ENCODE data around the gene GKN1.

The GKN1 gene

DNA sequence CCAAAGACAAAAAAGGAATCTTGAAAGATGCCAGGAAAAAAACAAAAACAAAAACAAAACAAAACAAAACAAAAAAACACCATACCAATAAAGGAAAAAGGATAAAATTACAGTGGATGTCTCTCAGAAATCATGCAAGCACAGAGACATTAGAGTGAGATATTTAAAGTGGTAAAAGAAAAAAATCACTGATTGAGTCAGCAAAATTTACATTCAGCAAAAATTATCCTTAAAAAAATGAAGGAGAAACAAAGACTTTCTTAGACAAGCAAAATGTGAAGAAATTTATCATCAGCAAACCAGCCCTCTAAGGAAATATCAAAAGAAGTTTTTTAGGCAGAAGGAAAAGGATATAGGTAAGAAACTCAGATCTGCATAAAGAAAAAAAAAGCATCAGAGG is 10.2 kb upstream of the GKN1 start:
- no peak for DNase-seq

DNA sequence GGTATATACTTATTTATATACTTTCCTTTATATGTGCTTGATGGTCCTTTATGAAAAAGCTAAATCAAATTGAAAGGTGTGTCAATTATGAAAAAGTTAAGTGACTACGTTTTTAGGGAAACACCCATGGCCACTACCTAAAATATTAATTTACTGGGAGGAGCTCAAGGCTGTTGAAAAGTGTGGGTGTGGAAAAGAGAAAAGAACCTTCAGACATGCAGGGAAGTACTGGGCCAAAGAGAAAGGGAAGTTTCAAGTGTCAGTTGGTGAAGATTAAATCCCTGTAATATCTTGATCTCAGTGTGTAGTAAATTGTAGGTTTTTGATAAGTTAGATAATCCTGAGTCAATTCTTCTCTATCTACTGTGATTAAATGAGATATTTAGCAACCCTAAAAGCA is 6.2 kb upstream of the GKN1 start:
- DNase-seq, result no peak

DNA sequence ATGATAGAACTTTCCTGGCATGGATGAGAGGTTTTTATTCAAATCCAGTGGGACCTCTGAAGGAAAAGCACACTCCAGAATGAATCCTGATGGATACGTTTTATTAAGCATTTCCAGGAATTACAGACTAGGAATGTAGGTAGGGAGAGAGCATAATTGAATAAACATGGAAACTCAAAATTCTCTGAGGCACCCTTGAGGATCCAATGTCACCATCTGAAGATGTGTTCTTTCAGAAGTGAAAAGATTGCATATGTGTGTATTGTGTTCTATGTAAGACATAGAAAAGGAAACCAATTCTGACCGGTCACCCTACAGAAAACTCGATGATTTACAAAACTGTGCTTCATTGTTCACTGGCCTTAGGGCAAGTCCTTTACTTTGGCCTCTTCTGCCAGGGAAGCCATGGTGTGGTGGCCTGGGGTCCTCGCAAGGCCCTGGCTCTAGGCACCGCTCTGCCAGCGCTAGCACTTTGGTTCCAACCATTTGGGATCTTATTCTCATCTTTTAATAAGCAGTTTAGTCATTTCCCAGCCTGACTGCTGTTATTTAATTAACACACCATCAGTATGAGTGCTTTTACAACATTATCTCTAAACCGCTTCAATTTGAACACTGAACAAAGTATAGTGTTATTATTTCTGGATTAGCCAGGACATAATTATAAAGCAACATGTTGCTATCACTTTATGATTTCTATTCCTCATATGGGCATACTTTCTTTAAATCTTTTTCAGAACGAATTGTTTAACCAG is 4.5 kb upstream of the GKN1 start:
- DNase-seq, result no peak

DNA sequence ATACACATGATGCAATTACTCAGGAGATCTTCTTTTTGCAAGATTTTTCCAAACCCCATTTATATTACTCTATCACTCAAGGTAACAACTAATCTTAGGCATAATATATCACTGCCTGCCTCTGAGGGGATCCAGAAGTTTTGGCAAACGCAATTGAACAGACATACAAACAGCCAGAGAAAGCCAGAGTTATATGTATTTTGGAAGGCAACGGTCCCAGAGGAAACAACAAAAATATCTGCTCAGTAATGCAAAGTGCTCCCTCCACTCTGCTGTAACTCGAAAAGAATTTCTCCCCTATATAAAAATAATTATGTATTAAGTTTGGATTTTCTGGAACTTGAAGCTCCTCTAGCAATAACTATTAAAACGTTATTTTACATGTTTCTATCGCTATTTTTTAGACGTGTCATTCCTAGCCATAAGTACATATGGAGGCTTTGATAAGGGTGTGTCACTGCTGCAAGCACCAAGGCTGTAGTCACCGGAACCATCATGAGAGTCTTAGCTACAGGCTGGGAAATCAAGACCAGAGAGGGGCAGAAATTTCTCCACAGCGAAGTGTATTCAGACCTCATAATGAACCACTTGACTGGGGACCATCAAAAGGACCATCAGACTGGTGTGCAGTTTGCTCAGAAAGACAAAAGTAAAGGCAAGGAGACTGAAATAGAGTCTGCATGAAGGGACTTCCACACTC is 3.7 kb upstream of the GKN1 start:
- no peak for DNase-seq

DNA sequence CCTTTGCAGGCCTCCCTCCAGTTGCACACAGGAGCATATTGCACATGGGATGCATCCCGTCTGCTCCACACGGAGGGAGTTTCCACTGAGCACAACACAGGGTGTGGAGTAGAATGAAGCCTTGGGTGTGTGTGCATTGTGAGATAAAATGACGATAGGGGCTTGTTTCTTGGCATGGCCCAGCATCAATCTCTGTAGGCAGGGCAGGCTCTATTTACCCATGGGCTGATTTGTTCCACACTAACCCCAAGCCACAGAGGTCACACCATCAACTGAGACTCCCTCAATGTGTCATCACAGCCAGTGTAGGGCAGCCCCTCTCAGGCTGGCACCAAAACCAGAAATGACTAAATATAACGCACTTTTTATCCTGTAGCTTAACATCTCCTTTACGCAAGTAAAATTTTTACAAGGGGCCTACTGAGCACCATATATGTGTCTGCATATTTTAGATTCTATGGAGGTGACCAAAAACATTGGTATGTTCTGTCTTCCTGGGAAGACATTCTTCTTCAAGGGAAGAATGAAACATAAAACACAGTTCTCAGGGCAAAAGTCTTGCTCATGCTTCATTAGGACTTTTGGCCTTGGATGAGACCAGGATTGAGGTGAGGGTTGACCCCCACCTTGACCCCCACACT is 2.7 kb upstream of the GKN1 start:
- DNase-seq, result no peak

- DNase-seq, result no peak
Measured at GRCh38 chr2:68974946-68975665, 670 bp downstream of the GKN1 start.

DNA sequence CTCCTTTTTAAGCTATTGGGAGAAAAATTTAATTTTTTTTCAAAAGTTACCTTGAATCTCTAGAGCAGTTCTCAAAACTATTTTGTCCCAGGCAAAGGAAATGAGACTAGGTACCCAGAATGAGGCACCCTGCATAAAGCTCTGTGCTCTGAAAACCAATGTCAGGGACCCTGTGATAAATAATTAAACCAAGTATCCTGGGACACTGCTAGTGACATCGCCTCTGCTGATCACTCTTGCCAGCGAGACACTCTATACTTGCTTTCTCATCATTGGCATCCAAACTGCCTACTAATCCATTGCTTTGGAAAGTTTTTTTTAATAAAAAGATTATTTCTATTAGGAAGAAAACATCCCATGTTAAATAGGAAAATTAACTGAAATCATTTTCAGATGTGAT is 1.4 kb downstream of the GKN1 start:
- no peak for DNase-seq

- DNase-seq, result no peak
Measured at GRCh38 chr2:68977453-68977852, 3.0 kb downstream of the GKN1 start.

DNA sequence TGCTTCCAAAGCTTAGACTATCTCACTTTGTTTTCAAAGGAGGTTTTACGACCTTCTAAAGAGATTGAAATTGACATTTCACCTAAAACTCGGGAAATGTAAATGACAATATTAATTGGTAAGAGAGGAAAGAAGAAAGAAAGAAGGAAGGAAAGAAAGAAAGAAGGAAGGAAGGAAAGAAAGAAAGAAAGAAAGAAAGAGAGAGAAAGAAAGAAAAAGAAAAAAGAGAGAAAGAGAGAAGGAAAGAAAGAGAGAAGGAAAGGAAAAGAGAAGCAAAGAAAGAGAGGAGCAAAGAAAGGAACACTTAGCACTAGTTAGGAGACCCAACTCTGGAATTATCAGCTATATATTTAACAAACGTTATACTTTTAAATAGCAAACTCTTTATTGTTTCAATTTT is 3.7 kb downstream of the GKN1 start:
- DNase-seq, result no peak

- DNase-seq, result no peak
Measured at GRCh38 chr2:68980956-68981355, 6.5 kb downstream of the GKN1 start.

GRCh38 chr2:68987021-68987503 is 12.6 kb downstream of the GKN1 start:
- no peak for DNase-seq

DNA sequence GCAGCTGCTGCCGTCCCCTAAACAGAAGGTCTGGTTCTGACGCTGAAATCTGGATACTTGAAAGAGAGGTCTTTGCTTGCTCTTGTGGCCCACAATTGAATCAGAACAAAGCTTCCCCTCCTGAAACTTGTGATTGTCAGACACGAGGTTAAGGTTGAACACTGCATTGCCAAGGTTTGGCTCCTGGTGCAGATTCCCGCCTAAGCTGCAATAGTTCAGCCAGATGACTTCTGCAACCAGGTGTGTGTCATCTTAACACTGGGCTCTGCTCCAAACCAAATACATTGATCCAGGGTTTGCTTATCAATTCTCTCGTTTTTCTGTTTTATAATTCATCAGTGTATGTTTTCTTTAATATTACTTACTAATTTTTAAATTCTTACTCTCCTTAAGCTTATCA is 14.6 kb downstream of the GKN1 start:
- DNase-seq, result no peak

GRCh38 chr2:68992341-68992740 is 17.9 kb downstream of the GKN1 start:
- DNase-seq, result no peak

GRCh38 chr2:68992933-68993332 is 18.5 kb downstream of the GKN1 start:
- DNase-seq, result no peak

GRCh38 chr2:68993660-68994059 is 19.2 kb downstream of the GKN1 start:
- DNase-seq, result no peak

DNA sequence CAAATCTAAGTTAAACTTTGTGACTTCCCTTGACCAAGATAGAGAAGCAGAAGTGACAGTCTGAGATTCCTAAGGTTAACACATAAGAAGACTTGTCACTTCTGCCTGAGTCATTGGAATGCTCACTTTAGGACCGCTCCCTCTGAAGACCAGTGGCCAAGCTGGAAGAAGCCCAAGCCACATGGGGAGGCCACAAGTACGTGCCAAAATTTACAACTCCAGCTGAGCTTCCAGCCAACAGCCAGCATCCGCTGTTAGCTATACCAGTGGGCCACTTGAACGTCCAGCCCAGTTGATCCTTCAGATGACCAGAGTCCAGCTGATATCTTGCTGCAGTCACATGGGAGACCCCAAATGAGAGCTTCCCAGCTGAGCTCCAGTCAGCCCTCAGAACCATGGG is 20.4 kb downstream of the GKN1 start:
- DNase-seq, result no peak

DNA sequence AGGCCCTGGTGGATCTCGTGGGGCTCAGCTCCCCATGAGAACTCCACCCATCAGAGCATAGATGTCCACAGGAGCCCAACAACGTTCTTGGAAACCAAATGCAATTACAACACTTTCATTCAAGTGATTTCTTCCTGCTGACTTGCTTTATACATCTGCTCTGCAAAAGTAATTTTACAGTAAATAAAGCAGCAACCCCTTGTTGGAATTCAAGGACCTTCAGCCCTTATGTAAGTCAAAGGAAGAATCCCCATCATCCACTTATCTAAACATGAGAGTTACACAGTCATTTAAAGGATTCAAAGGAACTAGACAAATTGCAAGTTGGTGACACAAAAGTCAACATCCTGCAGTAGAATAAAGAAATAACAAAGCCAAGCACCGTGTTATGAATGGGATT is 21.5 kb downstream of the GKN1 start:
- no peak for DNase-seq

- no peak for DNase-seq
Measured at GRCh38 chr2:68997401-68997800, 23.0 kb downstream of the GKN1 start.

GRCh38 chr2:69001879-69002278 is 27.4 kb downstream of the GKN1 start:
- DNase-seq, result no peak

DNA sequence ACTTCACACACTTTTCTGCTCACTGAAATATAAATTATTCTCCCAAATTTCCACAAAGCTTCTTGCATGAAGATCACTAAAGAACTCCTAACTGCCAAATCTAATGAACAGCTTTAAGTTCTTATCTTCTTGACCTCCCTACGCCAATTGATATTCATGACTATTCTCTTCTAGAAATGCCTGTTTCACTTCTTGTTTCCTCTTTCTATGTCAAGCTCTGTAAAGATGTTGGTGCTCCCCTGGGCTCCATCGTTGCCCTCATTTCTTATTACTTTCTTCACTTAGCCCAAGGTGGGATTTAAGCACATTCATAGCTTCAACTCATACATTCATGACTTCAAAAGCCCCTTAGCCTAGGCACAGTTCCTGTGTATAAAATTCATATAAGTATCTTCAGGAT is 29.3 kb downstream of the GKN1 start:
- DNase-seq, result no peak

DNA sequence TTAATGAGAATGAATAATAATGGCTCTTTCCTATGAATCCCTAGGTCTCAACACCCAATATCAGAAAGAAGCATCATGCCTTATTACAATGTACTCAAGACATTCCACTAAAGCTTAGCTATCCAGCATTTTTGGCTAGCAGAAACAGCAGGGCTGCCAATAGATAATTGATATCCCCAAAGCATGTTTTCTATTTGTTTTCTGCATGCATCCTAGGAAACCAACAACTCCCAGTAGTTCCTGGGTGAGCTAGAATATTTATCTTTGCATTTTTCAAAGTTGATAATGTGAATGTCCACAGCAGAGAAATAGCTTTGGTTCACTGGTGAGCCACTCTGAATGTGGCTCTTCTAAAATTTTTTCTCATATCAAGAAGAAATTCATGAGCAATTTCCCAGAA is 32.7 kb downstream of the GKN1 start:
- no peak for DNase-seq

DNA sequence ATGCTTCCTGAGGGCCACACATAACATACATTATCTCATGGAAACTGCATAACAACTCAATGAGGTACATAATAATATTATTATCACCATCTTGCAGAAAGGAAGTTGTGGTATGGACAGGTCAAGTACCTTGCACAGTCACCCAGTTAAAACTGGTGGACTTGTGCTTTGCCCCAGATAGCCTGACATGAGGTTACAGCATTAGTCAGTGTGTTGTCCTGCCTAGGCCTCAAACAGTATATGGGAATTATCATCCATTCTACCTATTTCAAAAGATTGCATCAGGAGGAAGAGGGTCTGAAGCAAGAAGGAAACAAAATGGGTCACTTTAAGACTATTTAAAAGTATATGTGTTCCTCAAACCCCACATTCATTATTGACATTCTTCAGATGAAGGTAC is 33.2 kb downstream of the GKN1 start:
- DNase-seq, result no peak

- DNase-seq, result no peak
Measured at GRCh38 chr2:69010437-69011194, 36.2 kb downstream of the GKN1 start.

Data from NCI-H1694 (cell line).